ENCODE data around the gene CALY. TPM values are rescaled to one million over a fixed set of nuclear protein-coding genes. Genes with fewer than 3 reads are reported as not detected.

CALY gene
- total and polyA plus RNA-seq, 8 donors, result 0.22 to 0.55 (median 0.27) TPM; not detected in 5

DNA sequence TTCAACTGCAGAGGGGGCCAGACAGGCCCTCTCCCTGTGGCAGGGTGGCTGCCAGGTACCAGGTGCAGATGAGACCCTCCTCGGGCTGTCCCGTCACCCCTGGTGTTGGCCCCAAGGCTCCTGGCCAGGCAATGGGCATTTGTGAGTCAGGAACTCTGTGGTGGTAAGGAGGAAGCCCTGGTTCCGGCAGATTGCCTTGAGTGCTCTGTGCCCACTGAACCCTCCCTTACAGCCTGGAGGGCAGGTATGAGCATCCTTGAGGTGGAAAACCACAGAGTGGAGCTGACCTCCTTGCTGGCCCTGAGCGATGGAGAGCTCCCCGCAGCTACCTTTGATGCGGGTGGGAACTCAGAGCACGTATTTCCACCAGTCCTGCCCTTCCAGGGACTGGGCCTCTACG, 44.3 kb upstream of the CALY start:
- TF ChIP-seq, protein P1, sequence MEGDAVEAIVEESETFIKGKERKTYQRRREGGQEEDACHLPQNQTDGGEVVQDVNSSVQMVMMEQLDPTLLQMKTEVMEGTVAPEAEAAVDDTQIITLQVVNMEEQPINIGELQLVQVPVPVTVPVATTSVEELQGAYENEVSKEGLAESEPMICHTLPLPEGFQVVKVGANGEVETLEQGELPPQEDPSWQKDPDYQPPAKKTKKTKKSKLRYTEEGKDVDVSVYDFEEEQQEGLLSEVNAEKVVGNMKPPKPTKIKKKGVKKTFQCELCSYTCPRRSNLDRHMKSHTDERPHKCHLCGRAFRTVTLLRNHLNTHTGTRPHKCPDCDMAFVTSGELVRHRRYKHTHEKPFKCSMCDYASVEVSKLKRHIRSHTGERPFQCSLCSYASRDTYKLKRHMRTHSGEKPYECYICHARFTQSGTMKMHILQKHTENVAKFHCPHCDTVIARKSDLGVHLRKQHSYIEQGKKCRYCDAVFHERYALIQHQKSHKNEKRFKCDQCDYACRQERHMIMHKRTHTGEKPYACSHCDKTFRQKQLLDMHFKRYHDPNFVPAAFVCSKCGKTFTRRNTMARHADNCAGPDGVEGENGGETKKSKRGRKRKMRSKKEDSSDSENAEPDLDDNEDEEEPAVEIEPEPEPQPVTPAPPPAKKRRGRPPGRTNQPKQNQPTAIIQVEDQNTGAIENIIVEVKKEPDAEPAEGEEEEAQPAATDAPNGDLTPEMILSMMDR (IDR thresholded peaks at IDR 0.05), result no peak
- no peaks in the 10 kb centered on the region for H3K9me3 ChIP-seq
- ATAC-seq, result no peak

DNA sequence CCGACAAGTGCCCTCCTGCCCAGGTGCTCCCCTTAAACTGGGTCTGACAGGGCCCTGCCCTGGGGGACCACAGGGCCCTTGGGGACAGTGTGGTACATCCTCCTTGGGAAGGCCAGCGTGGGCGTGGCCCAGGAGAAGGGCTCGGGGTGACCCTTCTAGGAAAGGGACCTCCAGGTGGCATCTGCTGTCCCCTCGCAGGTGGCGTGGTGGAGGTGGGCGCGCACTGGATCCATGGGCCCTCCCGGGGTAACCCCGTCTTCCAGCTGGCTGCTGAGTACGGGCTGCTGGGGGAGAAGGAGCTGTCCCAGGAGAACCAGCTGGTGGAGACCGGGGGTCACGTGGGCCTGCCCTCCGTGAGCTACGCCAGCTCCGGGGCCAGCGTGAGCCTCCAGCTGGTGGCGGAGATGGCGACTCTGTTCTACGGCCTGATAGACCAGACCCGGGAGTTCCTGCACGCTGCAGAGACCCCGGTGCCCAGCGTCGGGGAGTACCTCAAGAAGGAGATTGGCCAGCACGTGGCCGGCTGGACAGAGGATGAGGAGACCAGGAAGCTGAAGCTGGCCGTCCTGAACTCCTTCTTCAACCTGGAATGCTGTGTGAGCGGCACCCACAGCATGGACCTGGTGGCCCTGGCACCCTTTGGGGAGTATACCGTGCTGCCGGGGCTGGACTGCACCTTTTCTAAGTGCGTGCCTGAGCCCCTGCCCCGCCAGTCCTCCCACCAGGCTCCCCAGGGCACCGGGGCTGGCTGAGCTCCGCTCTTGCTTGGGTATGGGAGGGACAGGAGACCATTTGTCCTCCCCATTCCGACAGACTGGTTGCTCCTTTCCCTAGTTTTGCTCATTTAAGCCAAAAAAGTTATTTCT, 43.3 kb upstream of the CALY start:
- ATAC-seq (no peak), DNase-seq (peak in 1 of 4 donors; percentile 82)
- TF ChIP-seq, protein P1 (IDR thresholded peaks at IDR 0.05), result no peak
- no peak overlapping the region for H3K27ac ChIP-seq
- H3K4me1 ChIP-seq, result peaks cover 4 to 26% of the 10 kb centered on the region in 2 donors
- H3K9me3 ChIP-seq, result no peaks in the 10 kb centered on the region
- H3K4me3 ChIP-seq, result peak overlapping the region; percentile 61 to 81
- H3K27me3 ChIP-seq, result peaks cover 0 to 29% of the 10 kb centered on the region in 2 donors
- intact Hi-C loops (cut with DNase I), result no loop called here
- H3K36me3 ChIP-seq, result no peaks in the 10 kb centered on the region

More for the DNA sequence above, 44.3 kb upstream of the CALY start:
- Histone ChIP-seq H3K4me3 (no peak overlapping the region), H3K27ac (no peak overlapping the region), H3K4me1 (peaks cover 4 to 26% of the 10 kb centered on the region in 2 donors), H3K36me3 (no peaks in the 10 kb centered on the region), H3K27me3 (peaks cover 0 to 29% of the 10 kb centered on the region in 2 donors)
- intact Hi-C loops (cut with DNase I), result no loop called here
- peak in 1 of 4 donors; percentile 62 for DNase-seq

DNA sequence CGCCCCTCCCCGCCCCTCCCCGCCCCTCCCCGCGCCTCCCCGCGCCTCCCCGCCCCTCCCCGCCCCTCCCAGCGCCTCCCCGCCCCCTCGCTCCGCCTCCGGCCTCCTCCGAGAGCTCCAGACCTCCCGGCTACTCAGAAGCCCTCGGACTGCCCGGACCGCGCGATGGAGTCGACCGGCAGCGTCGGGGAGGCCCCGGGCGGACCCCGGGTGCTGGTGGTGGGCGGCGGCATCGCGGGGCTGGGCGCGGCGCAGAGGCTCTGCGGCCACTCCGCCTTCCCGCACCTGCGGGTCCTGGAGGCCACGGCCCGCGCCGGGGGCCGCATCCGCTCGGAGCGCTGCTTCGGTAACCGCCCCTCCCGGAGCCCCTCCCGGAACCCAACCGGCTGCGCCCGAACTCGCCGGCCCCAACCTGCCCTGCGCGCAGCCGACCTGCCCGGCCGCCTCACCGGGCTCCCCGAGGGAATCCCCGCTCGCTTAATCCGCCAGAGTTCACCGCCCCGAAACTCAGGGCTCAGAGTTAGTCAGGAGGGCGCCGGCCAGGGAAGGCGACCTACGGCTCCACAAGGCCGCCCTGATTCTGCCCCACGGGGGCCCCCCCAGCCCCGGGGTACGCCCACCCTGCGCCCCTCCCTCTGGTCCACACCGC, 42.6 kb upstream of the CALY start, which contains the start of gene PAOX:
TSS of gene PAOX (plus strand) at position 111 of the 649 bp plus-strand sequence. CDS start at position 166, 55 bp downstream.
- DNase-seq, result peak; percentile 49 to 92 (median 77)
- intact Hi-C loops (cut with DNase I), result no loop called here
- H3K27me3 ChIP-seq, result peaks cover 0 to 29% of the 10 kb centered on the region in 2 donors
- no peaks in the 10 kb centered on the region for H3K36me3 ChIP-seq
- no peaks in the 10 kb centered on the region for H3K9me3 ChIP-seq
- H3K4me1 ChIP-seq, result peaks cover 4 to 30% of the 10 kb centered on the region in 2 donors
- peak within 1 kb of the TSS; percentile 61 to 81 for H3K4me3 ChIP-seq
- peak; percentile 70 for ATAC-seq
- TF ChIP-seq, protein P1 (IDR thresholded peaks at IDR 0.05), result no peak
- H3K27ac ChIP-seq, result peak within 1 kb of the TSS; percentile 42 to 76

DNA sequence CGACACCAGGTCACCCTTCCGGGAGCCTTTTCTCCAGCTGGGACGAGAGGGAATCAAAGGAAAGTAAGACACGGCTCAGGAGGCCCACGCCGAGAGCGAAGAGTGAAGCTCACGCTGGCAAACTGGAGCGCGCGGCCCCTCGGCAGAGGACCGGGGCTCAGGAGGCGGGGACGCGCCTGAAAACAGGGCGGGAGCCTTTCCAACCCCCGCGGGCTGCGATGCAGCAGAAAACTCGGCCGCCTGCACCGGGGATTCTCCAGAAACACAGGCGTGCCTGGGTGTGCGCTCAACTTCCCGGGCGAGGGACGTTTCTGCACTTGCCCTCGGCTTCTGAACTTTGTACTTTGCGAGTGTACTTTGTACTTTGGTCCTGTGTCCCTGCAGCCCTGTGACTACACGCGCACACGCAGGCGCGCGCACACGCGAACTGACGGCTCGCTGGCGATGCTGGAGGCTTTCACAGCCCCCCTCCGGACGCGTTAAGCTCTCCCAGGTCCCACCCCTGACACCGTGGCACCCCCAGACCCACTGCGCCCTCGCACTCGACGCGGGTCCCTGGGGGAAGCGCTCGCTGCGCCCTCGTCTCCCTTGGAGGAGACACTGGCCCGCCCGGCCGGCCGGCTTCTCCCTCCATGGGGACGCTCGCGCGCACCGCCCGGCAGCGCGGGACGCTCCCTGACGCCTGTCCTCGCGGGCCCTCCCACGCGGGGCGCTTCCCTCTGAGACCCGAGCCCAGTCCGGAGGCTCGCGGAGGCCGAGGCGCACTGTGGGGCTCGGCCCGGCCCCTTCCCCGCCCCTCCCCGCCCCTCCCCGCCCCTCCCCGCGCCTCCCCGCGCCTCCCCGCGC, 41.8 kb upstream of the CALY start:
- H3K36me3 ChIP-seq, result no peaks in the 10 kb centered on the region
- H3K9me3 ChIP-seq, result no peaks in the 10 kb centered on the region
- peaks cover 9 to 36% of the 10 kb centered on the region in 2 donors for H3K4me1 ChIP-seq
- TF ChIP-seq, protein P1 (IDR thresholded peaks at IDR 0.05), result no peak
- intact Hi-C loops (cut with DNase I), result no loop called here
- H3K27ac ChIP-seq, result peak overlapping the region; percentile 42 to 76
- ATAC-seq (peak; percentile 88), DNase-seq (peak; percentile 60 to 94 (median 74))
- peaks cover 0 to 29% of the 10 kb centered on the region in 2 donors for H3K27me3 ChIP-seq
- peak overlapping the region; percentile 56 to 81 for H3K4me3 ChIP-seq

Data from left lung (tissue), 10 donors.